ENCODE results near the gene BDKRB2.

BDKRB2 gene

DNA sequence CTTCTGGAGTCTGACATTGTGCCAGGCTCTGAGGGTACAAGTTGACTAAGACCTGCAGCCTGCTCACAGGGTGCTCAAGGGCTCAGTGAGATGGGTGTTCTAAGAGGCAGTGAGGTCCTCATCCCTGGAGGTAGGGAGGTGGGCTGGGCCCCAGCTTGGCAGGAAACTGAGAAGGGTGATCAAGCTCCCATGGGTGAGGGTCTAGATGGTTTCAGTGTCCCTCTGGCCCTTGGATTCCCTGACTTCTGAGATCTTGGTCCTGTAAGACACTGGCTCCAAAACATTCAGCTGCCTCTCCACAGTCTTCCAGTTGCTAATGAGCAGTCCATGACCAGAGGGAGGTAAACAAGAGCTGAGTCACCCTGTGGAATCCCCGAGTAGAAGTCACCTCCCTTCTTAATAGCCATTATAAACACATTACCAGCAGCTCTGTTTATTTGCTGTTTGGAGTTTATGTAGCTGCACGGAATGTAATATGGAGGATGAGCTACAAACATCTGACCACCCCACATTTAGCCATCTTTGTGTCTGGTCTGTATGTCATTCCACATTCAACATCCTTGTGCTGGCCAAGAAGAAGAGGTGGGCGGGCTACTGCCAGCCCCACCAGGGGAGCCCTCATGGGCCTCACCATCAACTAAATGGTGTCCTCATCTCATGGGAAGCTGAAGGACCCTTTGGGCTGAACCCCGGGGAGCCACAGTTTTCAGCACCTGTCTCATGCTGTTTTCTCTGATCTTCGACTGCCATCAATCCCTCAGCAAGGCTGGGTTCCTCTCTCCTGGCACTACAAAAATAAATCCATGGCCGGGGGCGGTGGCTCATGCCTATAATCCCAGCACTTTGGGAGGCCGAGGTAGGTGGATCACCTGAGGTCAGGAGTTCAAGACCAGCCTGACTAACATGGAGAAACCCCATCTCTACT is 37.2 kb upstream of the BDKRB2 start:
- no peak for TF ChIP-seq ZFX (IDR thresholded peaks at IDR 0.05)
- TF ChIP-seq, protein P1, sequence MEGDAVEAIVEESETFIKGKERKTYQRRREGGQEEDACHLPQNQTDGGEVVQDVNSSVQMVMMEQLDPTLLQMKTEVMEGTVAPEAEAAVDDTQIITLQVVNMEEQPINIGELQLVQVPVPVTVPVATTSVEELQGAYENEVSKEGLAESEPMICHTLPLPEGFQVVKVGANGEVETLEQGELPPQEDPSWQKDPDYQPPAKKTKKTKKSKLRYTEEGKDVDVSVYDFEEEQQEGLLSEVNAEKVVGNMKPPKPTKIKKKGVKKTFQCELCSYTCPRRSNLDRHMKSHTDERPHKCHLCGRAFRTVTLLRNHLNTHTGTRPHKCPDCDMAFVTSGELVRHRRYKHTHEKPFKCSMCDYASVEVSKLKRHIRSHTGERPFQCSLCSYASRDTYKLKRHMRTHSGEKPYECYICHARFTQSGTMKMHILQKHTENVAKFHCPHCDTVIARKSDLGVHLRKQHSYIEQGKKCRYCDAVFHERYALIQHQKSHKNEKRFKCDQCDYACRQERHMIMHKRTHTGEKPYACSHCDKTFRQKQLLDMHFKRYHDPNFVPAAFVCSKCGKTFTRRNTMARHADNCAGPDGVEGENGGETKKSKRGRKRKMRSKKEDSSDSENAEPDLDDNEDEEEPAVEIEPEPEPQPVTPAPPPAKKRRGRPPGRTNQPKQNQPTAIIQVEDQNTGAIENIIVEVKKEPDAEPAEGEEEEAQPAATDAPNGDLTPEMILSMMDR (conservative IDR thresholded peaks at IDR 0.05): no peak

DNA sequence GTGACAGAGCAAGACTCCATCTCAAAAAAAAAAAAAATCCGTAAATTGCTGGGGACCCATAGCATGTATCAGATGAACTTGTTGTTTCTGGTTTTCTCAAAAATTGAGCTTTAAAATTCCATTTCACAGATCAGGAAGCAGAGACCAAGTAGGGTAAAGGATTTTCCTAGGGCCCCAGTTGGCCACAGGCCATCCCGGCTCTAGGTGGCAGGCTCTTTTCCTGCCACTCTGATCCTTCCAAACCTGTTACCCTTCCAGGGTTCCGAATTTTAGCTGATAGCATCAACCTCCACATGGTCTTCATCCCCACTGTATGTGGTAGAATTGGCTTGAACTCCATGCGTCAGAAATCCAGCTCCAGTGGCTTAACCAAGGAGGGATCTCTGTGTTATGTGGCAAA is 36.1 kb upstream of the BDKRB2 start:
- H3K27ac ChIP-seq: no peak overlapping the region
- no peak for TF ChIP-seq ZFX (IDR thresholded peaks at IDR 0.05)
- TF ChIP-seq, protein P1 (conservative IDR thresholded peaks at IDR 0.05): no peak

More for the DNA sequence above, 37.2 kb upstream of the BDKRB2 start:
- no peak overlapping the region for H3K27ac ChIP-seq

DNA sequence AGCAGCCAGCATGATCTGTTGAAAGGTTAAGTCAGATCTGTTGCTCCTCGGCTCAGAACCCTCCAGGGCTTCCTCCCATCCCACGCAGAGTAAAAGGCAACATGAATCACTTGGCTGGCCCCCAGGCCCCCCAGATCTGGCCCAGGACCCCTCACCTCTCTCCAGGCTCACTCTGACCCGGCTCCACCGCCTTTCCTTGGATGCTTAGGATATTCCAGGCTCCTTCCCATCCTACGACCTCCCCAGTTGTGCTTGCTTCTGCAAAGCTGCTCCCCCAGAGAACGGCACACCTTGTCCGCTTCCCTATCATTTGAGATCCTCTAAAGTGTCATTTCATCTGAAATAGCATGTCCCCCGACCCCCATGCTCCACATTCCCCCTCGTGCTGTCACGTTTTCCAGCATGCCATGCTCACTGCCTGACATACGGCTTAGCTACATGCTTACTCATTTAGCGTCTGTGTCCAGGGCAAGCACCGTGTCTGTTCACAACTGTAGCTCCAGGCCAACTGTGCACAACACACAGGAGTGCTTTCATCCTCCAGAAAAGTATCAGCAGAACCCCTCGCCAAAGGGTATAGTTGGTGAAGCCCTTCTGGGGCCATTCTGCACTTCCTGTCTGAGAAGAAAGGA is 33.6 kb upstream of the BDKRB2 start:
- TF ChIP-seq, protein P1 (conservative IDR thresholded peaks at IDR 0.05): no peak
- TF ChIP-seq ZFX (IDR thresholded peaks at IDR 0.05): no peak
- H3K27ac ChIP-seq: no peak overlapping the region

DNA sequence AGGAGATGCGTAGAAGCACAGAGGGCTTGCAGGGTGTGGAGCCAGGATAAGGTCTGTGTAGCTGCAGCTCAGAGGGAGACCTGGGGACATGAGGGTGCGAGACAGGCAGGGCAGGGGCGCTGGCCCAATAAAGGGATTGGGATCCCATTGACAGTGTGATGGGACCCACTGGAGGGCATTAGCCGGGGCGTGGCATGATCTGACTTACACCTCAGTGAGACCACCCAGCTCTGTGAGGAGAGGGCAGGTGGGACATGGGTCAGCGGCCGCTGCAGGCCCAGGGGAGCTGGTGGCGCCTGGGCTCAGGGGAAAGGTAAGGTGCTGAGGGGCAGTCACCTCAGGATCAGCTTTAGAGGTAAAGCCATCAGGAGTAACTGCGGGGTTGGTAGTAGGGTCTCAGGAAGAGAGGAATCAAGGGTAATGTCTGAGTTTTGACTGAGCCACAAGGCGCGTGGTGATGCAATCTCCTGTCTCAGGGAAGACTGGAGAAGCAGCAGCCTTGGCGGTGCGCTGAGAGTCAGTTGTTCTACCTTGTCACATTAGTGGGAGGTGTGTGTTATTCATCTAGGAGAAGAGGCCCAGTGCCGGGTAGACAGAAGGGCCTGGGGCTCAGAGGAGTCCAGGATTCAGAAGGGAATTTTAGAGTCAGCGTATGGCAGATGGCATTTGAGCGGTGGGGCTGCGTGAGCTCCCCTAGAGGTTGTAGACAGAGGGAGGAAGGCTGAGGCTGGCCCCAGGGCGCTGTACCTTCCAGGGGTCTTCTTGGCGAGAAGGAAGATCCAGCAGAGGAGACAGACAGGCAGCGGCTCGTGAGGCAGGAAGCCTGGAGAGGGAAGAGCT is 30.8 kb upstream of the BDKRB2 start:
- no peak overlapping the region for H3K27ac ChIP-seq
- no peak for TF ChIP-seq ZFX (IDR thresholded peaks at IDR 0.05)
- TF ChIP-seq, protein P1 (conservative IDR thresholded peaks at IDR 0.05): no peak

DNA sequence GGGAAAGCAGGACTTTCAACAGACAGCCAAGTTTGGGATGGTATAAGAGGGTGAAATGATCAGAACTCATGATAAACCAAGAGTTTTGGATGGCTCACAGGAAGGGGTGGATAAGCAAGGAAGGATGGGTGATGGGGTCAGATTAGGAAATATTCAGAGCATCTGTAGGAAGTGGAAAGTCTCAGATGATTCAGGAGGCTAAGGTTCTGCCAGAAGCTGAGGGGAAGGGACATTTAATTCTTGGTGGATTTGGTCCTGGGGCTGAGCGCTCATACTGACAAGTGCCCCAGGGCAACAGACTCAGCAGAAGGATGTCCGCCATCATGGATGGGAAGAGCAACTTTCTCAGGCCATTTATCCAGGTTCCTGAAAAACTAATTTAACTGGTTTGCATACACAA is 28.4 kb upstream of the BDKRB2 start:
- TF ChIP-seq ZFX (IDR thresholded peaks at IDR 0.05): no peak
- TF ChIP-seq, protein P1 (conservative IDR thresholded peaks at IDR 0.05): no peak
- H3K27ac ChIP-seq: no peak overlapping the region

DNA sequence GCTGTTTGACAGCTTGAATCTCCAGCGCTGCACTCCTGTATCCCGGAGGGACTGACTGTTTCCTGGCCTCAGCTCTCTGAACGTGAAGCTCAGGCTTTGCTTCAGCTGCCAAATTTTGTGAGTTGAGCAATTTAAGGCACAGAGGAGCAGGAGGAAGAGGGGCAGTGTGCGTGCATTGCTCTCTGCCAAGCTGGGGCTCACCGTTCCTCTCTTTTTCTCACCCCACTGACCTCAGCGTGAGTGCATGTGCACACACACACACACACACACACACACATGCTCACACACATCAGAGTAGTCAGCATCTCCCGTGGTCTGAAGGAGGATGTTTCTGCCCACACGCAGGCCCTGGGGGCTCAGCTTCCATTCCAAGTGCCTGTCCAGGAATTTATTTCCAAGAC is 27.8 kb upstream of the BDKRB2 start:
- H3K27ac ChIP-seq: no peak overlapping the region
- TF ChIP-seq ZFX (IDR thresholded peaks at IDR 0.05): no peak
- TF ChIP-seq, protein P1 (conservative IDR thresholded peaks at IDR 0.05): no peak

Data from C4-2B (cell line).